Activated CD8-positive, alpha-beta T cell treated with anti-CD3 and anti-CD28 coated beads for 36 hours (primary cell): ENCODE measurements around the gene ELMOD1. TPM values are rescaled to one million over a fixed set of nuclear protein-coding genes. Genes with fewer than 3 reads are reported as not detected.

Experiments used
- ATAC-seq: fragments of 200-7000 bp; cut with Tn5 transposase; one replicate; pipeline ENCODE4 v1.10.0; 2021; ENCODE audit warnings: mild to moderate bottlenecking, moderate library complexity
- CTCF ChIA-PET: fragments of 350-600 bp; sonication (Branson Sonifier 250); formaldehyde crosslinking; loops from one replicate; lab custom pipeline; 2021; ENCODE audit warnings: antibody characterized with exemption; lab: Charles Lee
- POLR2A ChIA-PET: fragments of 350-600 bp; sonication (Branson Sonifier 250); formaldehyde crosslinking; loops from one replicate; lab custom pipeline; 2021; ENCODE audit warnings: antibody characterized with exemption; lab: Charles Lee
- DNase-seq: peaks from one replicate; pipeline ENCODE4 v3.0.0-alpha.2; 2020
- H3K27ac Mint-ChIP-seq: one replicate; pipeline ENCODE4 v1.8.0; 2021; ENCODE audit warnings: mild to moderate bottlenecking, mixed read lengths
- H3K27me3 Mint-ChIP-seq: one replicate; pipeline ENCODE4 v1.8.0; 2021; ENCODE audit warnings: mixed read lengths
- H3K36me3 Mint-ChIP-seq: one replicate; pipeline ENCODE4 v1.8.0; 2021; ENCODE audit warnings: low read depth, mixed read lengths
- H3K4me1 Mint-ChIP-seq: one replicate; pipeline ENCODE4 v1.8.0; 2021; ENCODE audit warnings: low read depth, mixed read lengths
- H3K4me3 Mint-ChIP-seq: one replicate; pipeline ENCODE4 v1.8.0; 2021; ENCODE audit warnings: mild to moderate bottlenecking, moderate library complexity, mixed read lengths
- H3K9me3 Mint-ChIP-seq: one replicate; pipeline ENCODE4 v1.8.0; 2021; ENCODE audit warnings: mixed read lengths
- intact Hi-C: fragments of 100-400 bp; cut with micrococcal nuclease; formaldehyde crosslinking; loops from one replicate; pipeline ENCODE4 v1.10.0; 2022
- total RNA-seq, 2 experiments: library from RNA; stranded (reverse); gene quantifications; one replicate each; pipeline ENCODE4 v1.2.3, GENCODE V29; 2021
- TF ChIP-seq, protein P1 (sequence below): fragments of 200-600 bp; IDR thresholded peaks from one replicate; pipeline ENCODE4 v1.8.0; 2022; ENCODE audit warnings: antibody characterized with exemption, mild to moderate bottlenecking

ELMOD1 gene
- total RNA-seq, 2 experiments from 2014 or later, result not detected

DNA sequence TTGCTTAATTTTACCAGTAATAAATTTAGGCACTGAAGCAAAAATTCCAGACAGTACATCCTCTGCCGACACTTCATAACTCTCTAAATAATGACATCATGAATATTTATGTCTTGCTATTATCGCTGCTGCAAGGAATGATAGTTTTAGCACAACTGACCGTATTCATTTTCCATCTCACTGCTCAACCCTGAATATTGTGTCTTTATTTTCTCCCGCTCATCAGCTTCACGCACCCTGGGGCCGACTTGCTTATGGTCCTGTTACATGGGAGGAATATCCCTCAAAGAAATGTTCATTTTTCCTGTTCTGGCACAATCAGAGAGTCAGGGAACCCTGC, 87.7 kb downstream of the ELMOD1 start:
- H3K4me3 Mint-ChIP-seq, result no peak overlapping the region
- H3K4me1 Mint-ChIP-seq, result no peaks in the 10 kb centered on the region

DNA sequence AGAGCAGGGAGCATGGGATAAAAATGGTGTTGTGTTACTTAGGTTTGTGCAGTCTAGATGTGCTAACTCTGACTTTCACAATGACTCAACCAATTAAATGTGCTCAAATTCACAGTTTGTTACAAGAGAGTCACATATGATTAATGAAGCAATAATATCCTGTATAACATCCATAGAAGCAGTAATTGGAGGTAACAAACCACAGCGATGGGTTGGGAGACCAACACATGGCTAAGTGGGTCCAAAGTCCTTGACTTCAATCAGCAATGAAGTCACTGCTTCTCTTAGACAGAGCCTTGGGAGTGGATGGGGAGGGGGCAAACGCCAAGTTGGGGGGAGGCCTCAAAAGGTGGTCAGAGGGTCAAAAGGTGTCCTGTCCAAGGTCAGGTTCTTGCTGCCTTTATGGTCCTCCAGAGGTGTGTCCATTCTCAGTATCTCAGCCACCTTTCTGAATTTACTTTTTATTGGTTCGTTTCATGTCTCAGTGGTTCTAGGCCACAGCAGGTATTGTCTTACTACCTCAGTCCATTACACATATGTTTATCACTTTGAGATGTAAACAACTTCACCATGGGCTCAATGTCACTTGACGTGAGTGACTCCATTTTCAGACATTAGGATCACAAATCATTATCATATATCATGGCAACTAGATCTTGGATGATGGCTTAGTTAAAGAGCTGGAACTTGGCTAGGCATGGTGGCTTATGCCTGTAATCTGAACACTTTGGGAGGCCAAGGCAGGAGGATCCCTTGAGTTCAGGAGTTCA, 88.5 kb downstream of the ELMOD1 start:
- Mint-ChIP-seq H3K9me3 (no peaks in the 10 kb centered on the region), H3K27ac (no peak overlapping the region), H3K4me3 (no peak overlapping the region), H3K36me3 (no peaks in the 10 kb centered on the region), H3K4me1 (no peaks in the 10 kb centered on the region), H3K27me3 (peaks cover 4% of the 10 kb centered on the region)
- TF ChIP-seq, protein P1, sequence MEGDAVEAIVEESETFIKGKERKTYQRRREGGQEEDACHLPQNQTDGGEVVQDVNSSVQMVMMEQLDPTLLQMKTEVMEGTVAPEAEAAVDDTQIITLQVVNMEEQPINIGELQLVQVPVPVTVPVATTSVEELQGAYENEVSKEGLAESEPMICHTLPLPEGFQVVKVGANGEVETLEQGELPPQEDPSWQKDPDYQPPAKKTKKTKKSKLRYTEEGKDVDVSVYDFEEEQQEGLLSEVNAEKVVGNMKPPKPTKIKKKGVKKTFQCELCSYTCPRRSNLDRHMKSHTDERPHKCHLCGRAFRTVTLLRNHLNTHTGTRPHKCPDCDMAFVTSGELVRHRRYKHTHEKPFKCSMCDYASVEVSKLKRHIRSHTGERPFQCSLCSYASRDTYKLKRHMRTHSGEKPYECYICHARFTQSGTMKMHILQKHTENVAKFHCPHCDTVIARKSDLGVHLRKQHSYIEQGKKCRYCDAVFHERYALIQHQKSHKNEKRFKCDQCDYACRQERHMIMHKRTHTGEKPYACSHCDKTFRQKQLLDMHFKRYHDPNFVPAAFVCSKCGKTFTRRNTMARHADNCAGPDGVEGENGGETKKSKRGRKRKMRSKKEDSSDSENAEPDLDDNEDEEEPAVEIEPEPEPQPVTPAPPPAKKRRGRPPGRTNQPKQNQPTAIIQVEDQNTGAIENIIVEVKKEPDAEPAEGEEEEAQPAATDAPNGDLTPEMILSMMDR, result no peak
- no peak for ATAC-seq
- CTCF ChIA-PET, result no interaction called here
- intact Hi-C loops, result no loop called here
- no peak for DNase-seq
- POLR2A ChIA-PET, result no interaction called here

More for the DNA sequence above, 87.7 kb downstream of the ELMOD1 start:
- Mint-ChIP-seq H3K27me3 (peaks cover 5% of the 10 kb centered on the region), H3K27ac (no peak overlapping the region), H3K9me3 (no peaks in the 10 kb centered on the region), H3K36me3 (no peaks in the 10 kb centered on the region)
- no peak for DNase-seq
- CTCF ChIA-PET, result no interaction called here
- POLR2A ChIA-PET, result no interaction called here
- intact Hi-C loops, result no loop called here
- no peak for ATAC-seq
- TF ChIP-seq, protein P1, result no peak

DNA sequence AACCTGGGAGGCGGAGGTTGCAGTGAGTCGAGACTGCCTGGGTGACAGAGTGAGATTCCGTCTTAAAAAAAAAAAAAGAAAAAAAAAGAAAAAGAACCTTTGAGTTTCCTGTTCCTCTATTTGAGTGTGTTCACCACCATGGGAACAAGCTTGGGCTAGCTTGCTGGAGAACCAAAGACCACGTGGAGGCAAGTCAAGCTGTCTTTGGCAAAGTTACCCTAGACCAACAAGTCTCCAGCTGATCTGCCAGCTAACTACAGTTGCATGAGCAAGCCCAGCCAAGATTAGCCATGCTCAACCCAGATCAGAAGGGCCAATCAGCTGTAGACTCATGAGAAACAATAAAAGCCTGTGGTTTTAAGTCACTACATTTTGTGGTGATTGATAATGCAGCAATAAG, 91.2 kb downstream of the ELMOD1 start:
- CTCF ChIA-PET, result interaction anchor here (1.6 to 3.0 kb wide), 2 partner anchors 15 to 134 kb away, joined by 5 to 8 read pairs; no protein-coding TSS in a partner anchor
- TF ChIP-seq, protein P1, result no peak

DNA sequence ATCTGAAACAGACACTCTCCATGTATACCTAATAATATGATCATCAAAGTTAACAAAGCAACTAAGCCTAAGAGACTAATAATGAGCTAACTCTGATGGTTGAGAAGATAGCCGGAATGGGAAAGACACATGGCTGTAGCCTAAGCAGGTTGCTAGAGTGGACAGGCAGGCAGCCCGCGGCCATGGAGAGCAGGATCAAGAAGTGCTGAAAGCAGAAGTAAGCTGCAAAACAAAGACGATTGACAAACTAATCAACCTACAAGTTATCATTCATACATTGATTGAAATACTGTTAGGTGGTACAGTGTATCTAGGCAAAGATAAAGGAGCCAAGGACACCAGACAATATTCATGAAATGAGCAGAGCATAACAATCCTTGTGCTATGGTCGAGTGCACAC, 91.6 kb downstream of the ELMOD1 start:
- Mint-ChIP-seq H3K27me3 (peaks cover 2% of the 10 kb centered on the region), H3K9me3 (no peaks in the 10 kb centered on the region), H3K4me1 (no peaks in the 10 kb centered on the region), H3K36me3 (no peaks in the 10 kb centered on the region), H3K4me3 (no peak overlapping the region), H3K27ac (no peak overlapping the region)
- intact Hi-C loops, result no loop called here
- POLR2A ChIA-PET, result no interaction called here
- no peak for ATAC-seq
- CTCF ChIA-PET, result interaction anchor here (1.3 to 3.0 kb wide), 5 partner anchors 10 to 134 kb away, joined by 3 to 8 read pairs (median 5); no protein-coding TSS in a partner anchor
- no peak for DNase-seq
- TF ChIP-seq, protein P1, result no peak

More for the DNA sequence above, 91.2 kb downstream of the ELMOD1 start:
- no peaks in the 10 kb centered on the region for H3K36me3 Mint-ChIP-seq
- H3K27ac Mint-ChIP-seq, result no peak overlapping the region
- POLR2A ChIA-PET, result no interaction called here
- ATAC-seq, result no peak
- DNase-seq, result no peak
- H3K9me3 Mint-ChIP-seq, result no peaks in the 10 kb centered on the region
- intact Hi-C loops, result no loop called here
- H3K4me1 Mint-ChIP-seq, result no peaks in the 10 kb centered on the region
- H3K27me3 Mint-ChIP-seq, result peaks cover 2% of the 10 kb centered on the region
- H3K4me3 Mint-ChIP-seq, result no peak overlapping the region

DNA sequence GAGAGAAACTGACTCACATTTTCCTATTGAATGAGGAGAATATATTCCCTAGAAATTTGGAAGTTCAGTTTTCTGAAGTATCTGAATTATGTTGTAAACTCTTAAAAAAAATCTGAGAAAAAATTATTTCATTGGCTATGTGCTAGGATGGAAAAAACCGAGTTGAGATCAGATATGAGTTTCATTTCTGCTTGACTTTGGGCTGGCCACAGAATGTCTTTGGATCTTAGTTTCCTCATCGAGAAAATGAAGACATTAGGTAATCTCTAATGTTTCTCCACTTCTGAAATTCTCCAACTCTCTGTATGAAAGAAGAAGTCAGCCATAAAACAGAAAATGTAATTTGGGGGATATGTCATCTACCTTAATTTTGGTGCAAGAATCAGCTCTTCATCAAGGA, 92.1 kb downstream of the ELMOD1 start:
- Mint-ChIP-seq H3K9me3 (no peaks in the 10 kb centered on the region), H3K4me1 (no peaks in the 10 kb centered on the region), H3K4me3 (no peak overlapping the region), H3K27me3 (peaks cover 2% of the 10 kb centered on the region), H3K27ac (no peak overlapping the region), H3K36me3 (no peaks in the 10 kb centered on the region)
- ChIA-PET POLR2A (no interaction called here), CTCF (interaction anchor here (0.6 to 3.0 kb wide), 10 partner anchors 8 to 514 kb away, joined by 3 to 8 read pairs (median 4); no protein-coding TSS in a partner anchor)
- DNase-seq (no peak), ATAC-seq (no peak)
- TF ChIP-seq, protein P1, result no peak
- intact Hi-C loops, result no loop called here
